HEK293 (cell line): ENCODE data around the gene CCDC9.

Experiments used
- CTCF ChIA-PET: fragments of 350-600 bp; formaldehyde crosslinking; extraction: SDS; loops from one replicate; lab custom pipeline; 2021; ENCODE audit warnings: antibody characterized with exemption; lab: Yijun Ruan, JAX
- POLR2A ChIA-PET: fragments of 300-600 bp; formaldehyde crosslinking; extraction: SDS; loops from one replicate; lab custom pipeline; 2020; ENCODE audit warnings: antibody characterized with exemption, inconsistent platforms; lab: Yijun Ruan, JAX
- H3K27ac ChIP-seq: fragments of 200-500 bp; sonication (Bioruptor generic); 2 replicates; pipeline ENCODE4 v1.5.1; 2014; ENCODE audit warnings: low read depth, low read length, control low read depth, inconsistent platforms; ENCODE audit errors: extremely low read depth
- H3K36me3 ChIP-seq, 2 experiments: fragments of 200-500 bp in 1 of 2; sonication (Bioruptor generic) in 1 of 2; 1 replicate in 1 of 2; 2 replicates in 1 of 2; pipeline ENCODE4 v1.5.1; 2014 to 2017; ENCODE audit warnings: inconsistent platforms in 2 of 2, low read length in 2 of 2; ENCODE audit not compliant: control insufficient read depth in 2 of 2, insufficient read depth in 1 of 2
- H3K4me1 ChIP-seq: fragments of 200-500 bp; sonication (Bioruptor generic); 2 replicates; pipeline ENCODE4 v1.5.1; 2014; ENCODE audit warnings: mild to moderate bottlenecking, low read length, inconsistent platforms; ENCODE audit not compliant: control insufficient read depth, insufficient read depth
- H3K4me3 ChIP-seq: 2 replicates; pipeline ENCODE4 v1.5.1; 2011; ENCODE audit warnings: low read depth, mild to moderate bottlenecking, control low read depth, low read length, moderate library complexity
- H3K9me3 ChIP-seq: fragments of 200-500 bp; sonication (Bioruptor generic); 2 replicates; pipeline ENCODE4 v1.5.1; 2014; ENCODE audit warnings: low read depth, low read length, inconsistent platforms; ENCODE audit not compliant: control insufficient read depth, insufficient read depth
- HIC1 ChIP-seq: fragments of 450-650 bp; formaldehyde crosslinking; IDR thresholded peaks from 2 replicates; pipeline ENCODE4 v1.5.1; 2016; ENCODE audit warnings: missing biosample characterization, missing genetic modification characterization
- KLF10 ChIP-seq: fragments of 450-650 bp; IDR thresholded peaks from 2 replicates; pipeline ENCODE4 v1.5.1; 2018; ENCODE audit warnings: missing biosample characterization, mild to moderate bottlenecking, missing genetic modification characterization
- MZF1 ChIP-seq: fragments of 450-650 bp; formaldehyde crosslinking; IDR thresholded peaks from 2 replicates; pipeline ENCODE4 v1.5.1; 2017; ENCODE audit warnings: missing biosample characterization, missing genetic modification characterization, borderline replicate concordance
- SALL2 ChIP-seq: fragments of 450-650 bp; formaldehyde crosslinking; IDR thresholded peaks from 2 replicates; pipeline ENCODE4 v1.5.0; 2017; ENCODE audit warnings: missing biosample characterization, mild to moderate bottlenecking, missing genetic modification characterization, borderline replicate concordance
- ZNF121 ChIP-seq: fragments of 450-650 bp; formaldehyde crosslinking; IDR thresholded peaks from 2 replicates; pipeline ENCODE4 v1.5.1; 2016; ENCODE audit warnings: missing biosample characterization, missing genetic modification characterization
- ZNF140 ChIP-seq: fragments of 450-650 bp; formaldehyde crosslinking; IDR thresholded peaks from 2 replicates; pipeline ENCODE4 v1.5.1; 2016; ENCODE audit warnings: missing biosample characterization, missing genetic modification characterization
- ZNF175 ChIP-seq: fragments of 450-650 bp; formaldehyde crosslinking; IDR thresholded peaks from 2 replicates; pipeline ENCODE4 v1.5.1; 2016; ENCODE audit warnings: missing biosample characterization, missing genetic modification characterization
- ZNF19 ChIP-seq: fragments of 450-650 bp; formaldehyde crosslinking; IDR thresholded peaks from 2 replicates; pipeline ENCODE4; 2016; ENCODE audit warnings: missing biosample characterization, missing genetic modification characterization, low read depth
- ZNF2 ChIP-seq: fragments of 450-650 bp; formaldehyde crosslinking; IDR thresholded peaks from 2 replicates; pipeline ENCODE4 v1.5.1; 2016; ENCODE audit warnings: missing biosample characterization, missing genetic modification characterization
- ZNF26 ChIP-seq: fragments of 450-650 bp; formaldehyde crosslinking; IDR thresholded peaks from 2 replicates; pipeline ENCODE4 v1.5.1; 2016; ENCODE audit warnings: missing biosample characterization, missing genetic modification characterization
- ZNF280C ChIP-seq: fragments of 450-650 bp; formaldehyde crosslinking; IDR thresholded peaks from 2 replicates; pipeline ENCODE4 v1.5.1; 2016; ENCODE audit warnings: missing biosample characterization, missing genetic modification characterization
- ZNF292 ChIP-seq: fragments of 450-650 bp; formaldehyde crosslinking; IDR thresholded peaks from 2 replicates; pipeline ENCODE4 v1.5.1; 2016; ENCODE audit warnings: low read depth, missing biosample characterization, missing genetic modification characterization, borderline replicate concordance
- ZNF311 ChIP-seq: fragments of 450-650 bp; formaldehyde crosslinking; IDR thresholded peaks from 2 replicates; pipeline ENCODE4 v1.5.1; 2017; ENCODE audit warnings: missing biosample characterization, missing genetic modification characterization, borderline replicate concordance
- ZNF354C ChIP-seq: fragments of 450-650 bp; formaldehyde crosslinking; IDR thresholded peaks from 2 replicates; pipeline ENCODE4 v1.5.1; 2016; ENCODE audit warnings: missing biosample characterization, missing genetic modification characterization, low read depth, borderline replicate concordance
- ZNF513 ChIP-seq: fragments of 450-650 bp; IDR thresholded peaks from 2 replicates; pipeline ENCODE4 v1.5.1; 2018; ENCODE audit warnings: missing biosample characterization, missing genetic modification characterization
- ZNF623 ChIP-seq: fragments of 450-650 bp; formaldehyde crosslinking; IDR thresholded peaks from 2 replicates; pipeline ENCODE4 v1.5.1; 2016; ENCODE audit warnings: missing biosample characterization, missing genetic modification characterization
- ZNF645 ChIP-seq: fragments of 450-650 bp; formaldehyde crosslinking; IDR thresholded peaks from 2 replicates; pipeline ENCODE4; 2016; ENCODE audit warnings: missing biosample characterization, missing genetic modification characterization
- ZNF654 ChIP-seq: fragments of 450-650 bp; formaldehyde crosslinking; IDR thresholded peaks from 2 replicates; pipeline ENCODE4 v1.5.1; 2016; ENCODE audit warnings: low read depth, missing biosample characterization, missing genetic modification characterization
- ZNF701 ChIP-seq: fragments of 450-650 bp; formaldehyde crosslinking; IDR thresholded peaks from 2 replicates; pipeline ENCODE4 v1.5.1; 2016; ENCODE audit warnings: missing biosample characterization, missing genetic modification characterization
- ZSCAN30 ChIP-seq: fragments of 450-650 bp; IDR thresholded peaks from 2 replicates; pipeline ENCODE4 v1.5.1; 2018; ENCODE audit warnings: missing biosample characterization, mild to moderate bottlenecking, missing genetic modification characterization, moderate library complexity

CCDC9 gene

GRCh38 chr19:47253467-47253881 is 2.9 kb upstream of the CCDC9 start (continued):
- TF ChIP-seq KLF10 (tag by site-specific recombination) (peak; percentile 88), ZNF280C (no peak), ZNF513 (tag by site-specific recombination) (no peak), ZNF19 (no peak), MZF1 (tag by site-specific recombination) (peak; percentile 12; the same call in 1 of the 2 replicates), ZNF140 (tag by site-specific recombination) (no peak), ZNF175 (tag by site-specific recombination) (no peak), ZNF654 (tag by site-specific recombination) (no peak), ZNF2 (tag by site-specific recombination) (no peak), HIC1 (peak; percentile 88), ZNF292 (tag by site-specific recombination) (no peak), ZNF354C (no peak), ZNF121 (tag by site-specific recombination) (0 out of 2 replicates have a peak, but pooled peaks have one; percentile 6), SALL2 (tag by site-specific recombination) (no peak), ZNF26 (tag by site-specific recombination) (no peak), ZNF311 (tag by site-specific recombination) (no peak), ZSCAN30 (peak; percentile 33; the same call in 1 of the 2 replicates), ZNF645 (tag by site-specific recombination) (no peak)

GRCh38 chr19:47253970-47254369 is 2.4 kb upstream of the CCDC9 start:
- peak overlapping the region; percentile 64 for H3K27ac ChIP-seq
- ChIA-PET CTCF (interaction anchor here (0.6 to 2.6 kb wide), 3 partner anchors 9 to 43 kb away, joined by 3 to 25 read pairs (median 3); no protein-coding TSS in a partner anchor), POLR2A (interaction anchor here (0.5 to 1.9 kb wide), 8 partner anchors 10 to 217 kb away, joined by 3 to 17 read pairs (median 4); partner anchors contain the start of genes INAFM1 and ZC3H4)

More at GRCh38 chr19:47253970-47254369, 2.4 kb upstream of the CCDC9 start:
- Histone ChIP-seq H3K9me3 (no peaks in the 10 kb centered on the region), H3K4me1 (peaks cover 22% of the 10 kb centered on the region), H3K36me3 (peaks cover 0 to 7% of the 10 kb centered on the region in 2 experiments; a peak in 1 of 3 replicates), H3K4me3 (no peak overlapping the region)
- TF ChIP-seq ZNF623 (tag by site-specific recombination) = peak; percentile 99
- no peak for TF ChIP-seq ZNF701 (tag by site-specific recombination)
